CD4-positive, alpha-beta T cell treated with Interleukin-4 for 1 hour (primary cell): ENCODE data around the gene CYBA.
"Not testable (repeated sequence)": the region's sequence is repeated elsewhere in the genome, so short reads cannot be mapped to it uniquely, and the experiment has no call there.

ENCODE experiments used
- DNase-seq, 2 donors: peaks; one replicate each; pipeline ENCODE4 v3.0.0-alpha.2; 2020 to 2022

CYBA gene

GRCh38 chr16:88686062-88686438 lies 35.2 kb upstream of the CYBA start:
- peak in 1 of 2 donors; percentile 28 for DNase-seq

GRCh38 chr16:88685156-88686061 lies 34.6 kb upstream of the CYBA start:
- peak; percentile 59 to 62 for DNase-seq

GRCh38 chr16:88684569-88685155 lies 33.8 kb upstream of the CYBA start:
- DNase-seq: no peak

GRCh38 chr16:88681709-88682451 lies 31.0 kb upstream of the CYBA start:
- DNase-seq: peak; percentile 57 to 80

- DNase-seq: peak; percentile 56 to 61
Observed at GRCh38 chr16:88681084-88681680, 30.3 kb upstream of the CYBA start.

- no peak for DNase-seq
Observed at GRCh38 chr16:88680554-88681083, 29.8 kb upstream of the CYBA start.

- no peak for DNase-seq
Observed at GRCh38 chr16:88678224-88678979, 27.5 kb upstream of the CYBA start.

- no peak for DNase-seq
Observed at GRCh38 chr16:88677721-88678120, 26.9 kb upstream of the CYBA start.

- DNase-seq: no peak
Observed at GRCh38 chr16:88676502-88677242, 25.8 kb upstream of the CYBA start.

- no peak for DNase-seq
Observed at GRCh38 chr16:88673716-88674379, 23.0 kb upstream of the CYBA start.

GRCh38 chr16:88672776-88673175 lies 21.9 kb upstream of the CYBA start:
- DNase-seq: no peak

- DNase-seq: no peak
Observed at GRCh38 chr16:88671806-88672205, 21.0 kb upstream of the CYBA start.

GRCh38 chr16:88669980-88670379 lies 19.1 kb upstream of the CYBA start:
- no peak for DNase-seq

GRCh38 chr16:88669493-88669892 lies 18.6 kb upstream of the CYBA start:
- DNase-seq: not testable (repeated sequence)

GRCh38 chr16:88667461-88667860 lies 16.6 kb upstream of the CYBA start:
- DNase-seq: no peak

- DNase-seq: no peak
Observed at GRCh38 chr16:88665570-88665969, 14.7 kb upstream of the CYBA start.

GRCh38 chr16:88665148-88665547 lies 14.3 kb upstream of the CYBA start:
- DNase-seq: no peak

GRCh38 chr16:88662843-88663606 lies 12.2 kb upstream of the CYBA start, which contains the start of gene MVD:
TSS of gene MVD (minus strand) at chr16:88663091. CDS start at chr16:88663080, 11 bp downstream.
- DNase-seq: peak; percentile 96 to 97

- no peak for DNase-seq
Observed at GRCh38 chr16:88662222-88662842, 11.5 kb upstream of the CYBA start.
